Amniotic stem cell (primary cell): ENCODE data around the gene CACTIN.
"Not testable (repeated sequence)": the region's sequence is repeated elsewhere in the genome, so short reads cannot be mapped to it uniquely, and the experiment has no call there.

Experiments
- DNase-seq: peaks from one replicate; lab custom pipeline; 2025; lab: John Stamatoyannopoulos, UW

CACTIN gene

DNA sequence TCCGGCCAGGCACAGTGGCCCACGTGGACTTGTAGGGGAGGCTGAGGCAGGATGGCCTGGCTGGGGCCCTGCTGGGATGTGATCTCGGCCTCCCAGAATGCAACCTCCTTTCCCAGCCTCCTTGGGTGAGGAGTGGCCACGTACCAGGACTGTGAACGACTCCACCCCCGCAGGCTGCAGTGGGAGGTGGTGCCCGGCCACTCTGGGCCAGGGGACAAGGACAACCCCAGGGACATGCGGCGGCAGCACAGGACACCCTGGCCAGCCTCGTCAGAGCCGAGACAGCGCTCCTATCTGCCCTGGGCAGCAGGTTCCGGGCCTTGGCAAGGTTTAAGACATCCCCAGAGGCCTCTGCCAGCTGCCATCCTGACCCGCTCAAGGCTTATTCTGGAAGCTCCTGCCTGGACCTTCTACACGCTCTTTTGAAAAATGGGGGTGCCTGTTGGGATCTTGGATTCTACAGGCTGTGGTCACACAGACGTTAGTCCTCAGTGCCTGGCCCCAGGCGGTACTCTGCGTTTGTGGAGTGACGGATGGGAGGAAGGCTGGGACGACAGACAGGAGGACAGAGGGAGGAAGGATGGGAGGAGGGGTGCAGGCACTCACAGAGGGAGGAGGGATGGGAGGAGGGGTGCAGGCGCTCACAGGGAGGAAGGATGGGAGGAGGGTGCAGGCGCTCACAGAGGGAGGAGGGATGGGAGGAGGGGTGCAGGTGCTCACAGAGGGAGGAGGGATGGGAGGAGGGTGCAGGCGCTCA lies 19.9 kb upstream of the CACTIN start:
- no peak for DNase-seq

DNA sequence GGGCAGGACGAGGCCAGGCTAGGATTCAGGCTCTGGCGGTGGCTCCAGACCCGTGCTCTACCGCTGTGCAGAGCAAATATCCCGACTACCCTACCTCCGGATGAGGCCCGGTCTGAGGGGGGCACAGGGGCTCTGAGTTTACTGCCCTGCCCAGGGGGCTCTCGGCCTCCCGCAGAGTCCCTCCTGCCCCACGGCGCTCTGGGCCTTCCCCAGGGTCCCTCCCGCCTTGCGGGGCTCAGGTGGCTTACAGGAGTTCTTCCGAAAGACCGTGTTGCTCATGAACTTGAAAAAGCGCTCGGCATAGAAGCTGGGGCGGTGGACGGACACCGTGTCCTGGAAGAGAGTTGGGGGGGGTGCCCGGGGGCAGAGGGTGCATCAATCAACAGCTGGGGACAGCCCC lies 19.1 kb upstream of the CACTIN start:
- DNase-seq, result no peak

DNA sequence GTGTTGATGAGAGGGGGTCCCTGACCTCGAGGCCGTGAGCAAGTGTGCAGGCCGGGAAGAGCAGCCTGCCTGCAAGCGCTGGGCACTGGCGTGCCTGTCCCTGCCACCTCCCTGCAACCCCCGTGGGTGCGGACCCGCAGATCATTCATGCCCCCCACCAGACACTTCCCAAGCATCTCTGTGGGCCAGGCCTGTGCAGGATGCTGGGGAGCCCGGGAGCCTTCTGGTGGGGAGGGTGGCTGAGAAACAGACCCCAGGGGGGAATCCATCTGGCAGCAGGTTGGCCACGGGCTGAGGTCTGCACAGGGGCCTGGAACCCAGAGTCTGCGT lies 18.4 kb upstream of the CACTIN start:
- DNase-seq, result no peak

DNA sequence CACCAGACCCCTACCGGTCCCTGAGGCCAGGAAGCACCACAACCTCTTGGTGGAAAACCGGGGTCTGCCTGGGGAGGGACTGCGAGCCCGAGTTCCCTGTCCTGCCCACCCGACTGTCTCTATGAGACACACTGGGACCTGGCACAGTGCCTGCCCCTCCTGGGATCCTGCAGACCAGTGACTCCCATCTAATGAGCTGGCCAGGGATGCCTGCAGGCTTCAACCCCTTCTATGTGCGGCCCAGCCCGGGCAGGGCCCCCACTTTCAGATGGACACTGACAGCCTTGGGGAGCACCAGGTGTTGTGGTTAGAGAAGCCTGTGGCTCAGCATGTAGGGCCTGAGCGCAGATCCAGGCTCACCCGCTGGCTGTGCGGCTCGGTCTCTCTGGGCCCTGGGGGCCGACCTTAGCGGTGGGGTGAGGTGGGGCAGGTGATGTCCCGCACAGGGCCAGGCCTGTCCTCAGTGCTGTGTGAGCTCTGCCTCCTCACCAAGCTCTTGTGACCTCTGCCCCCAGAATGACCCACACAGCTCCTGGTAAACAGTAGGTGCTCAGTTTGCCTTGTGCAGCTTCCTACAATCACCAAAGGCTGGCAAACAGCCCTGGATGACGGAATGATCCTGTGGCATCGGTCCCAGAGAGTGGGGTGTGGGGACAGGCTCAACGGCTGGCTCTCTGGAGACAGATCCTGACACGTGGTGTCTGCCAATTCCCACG lies 17.9 kb upstream of the CACTIN start:
- no peak for DNase-seq

DNA sequence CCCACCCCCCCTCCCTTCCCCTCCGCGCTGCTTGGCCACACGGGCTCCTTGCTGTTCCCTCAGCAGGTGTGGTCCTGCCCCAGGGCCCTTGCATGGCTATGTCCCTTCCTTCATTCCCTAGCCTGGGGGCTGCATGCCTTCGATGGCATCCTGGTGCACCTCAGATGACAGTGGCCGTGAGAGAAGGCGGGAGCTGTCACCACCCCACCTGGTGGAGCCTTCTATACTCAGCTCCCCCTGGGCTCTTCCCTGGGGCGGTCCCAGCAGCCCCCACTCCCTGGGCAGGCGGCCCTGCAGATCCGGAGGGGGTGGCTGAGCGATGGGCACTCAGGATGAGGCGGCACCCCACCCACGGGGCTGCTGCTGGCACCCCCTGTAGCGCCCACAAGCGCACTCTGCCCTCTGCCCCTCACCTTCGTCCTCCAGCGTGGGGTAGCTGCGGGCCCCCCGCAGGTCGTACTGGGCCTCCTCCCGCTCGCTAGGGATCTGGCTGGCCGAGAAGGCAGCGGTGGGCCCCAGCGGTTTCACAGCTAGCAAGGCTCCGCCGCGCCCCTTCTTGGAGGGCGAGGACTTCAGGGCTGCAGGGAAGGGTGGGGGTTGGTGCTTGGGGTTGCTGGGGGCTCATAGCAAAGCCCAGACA lies 17.2 kb upstream of the CACTIN start:
- no peak for DNase-seq

DNA sequence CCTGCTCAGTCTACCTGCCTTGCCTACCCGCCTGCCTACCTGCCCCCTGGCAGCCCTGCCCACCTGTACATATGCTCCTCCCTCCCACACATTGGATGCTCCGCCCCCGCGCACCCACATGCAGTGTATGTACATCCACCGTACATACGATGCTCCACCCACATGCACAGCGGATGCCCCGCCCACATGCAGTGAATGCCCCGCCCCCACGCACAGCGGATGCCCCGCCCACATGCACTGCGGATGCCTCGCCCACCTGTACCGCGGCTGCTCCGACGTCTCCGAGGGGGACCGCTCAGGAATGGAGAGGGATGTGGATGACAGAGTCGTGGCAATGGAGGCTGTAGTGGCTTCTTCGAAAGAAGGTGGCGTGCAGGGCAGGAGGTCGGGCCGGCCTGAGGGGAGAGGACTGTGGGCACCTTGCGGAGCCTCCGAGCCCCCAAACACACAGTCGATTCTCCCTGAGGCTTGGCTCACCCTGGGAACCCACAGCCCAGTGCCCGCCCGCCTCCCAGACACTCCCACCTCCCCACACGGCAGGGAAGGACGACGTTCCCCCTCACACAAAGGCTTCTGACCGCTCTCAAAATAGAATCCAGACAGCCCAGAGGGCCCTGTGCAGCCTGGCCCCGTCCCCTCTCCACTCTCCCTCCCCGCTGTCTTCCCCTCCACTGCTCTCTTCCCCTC lies 16.5 kb upstream of the CACTIN start:
- no peak for DNase-seq

DNA sequence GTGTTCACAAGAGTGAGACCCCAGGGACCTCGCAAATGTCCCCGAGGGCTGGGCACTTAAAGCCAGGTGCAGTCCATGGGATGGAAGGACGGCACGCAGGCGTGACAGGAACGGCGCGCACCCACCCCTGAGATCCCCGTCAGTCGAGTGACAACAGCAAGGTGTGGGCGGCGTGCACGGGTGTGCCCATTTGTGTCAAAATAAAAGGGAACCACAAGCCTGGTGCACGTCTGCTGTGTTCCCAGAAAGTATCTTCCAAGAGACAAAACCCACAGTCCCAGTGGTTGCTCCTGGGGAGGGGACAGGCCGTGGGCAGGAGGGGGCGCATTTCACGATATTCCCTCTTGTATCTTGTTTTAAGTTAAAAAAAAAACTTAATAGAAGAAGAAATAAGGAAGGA lies 15.7 kb upstream of the CACTIN start:
- DNase-seq, result no peak

DNA sequence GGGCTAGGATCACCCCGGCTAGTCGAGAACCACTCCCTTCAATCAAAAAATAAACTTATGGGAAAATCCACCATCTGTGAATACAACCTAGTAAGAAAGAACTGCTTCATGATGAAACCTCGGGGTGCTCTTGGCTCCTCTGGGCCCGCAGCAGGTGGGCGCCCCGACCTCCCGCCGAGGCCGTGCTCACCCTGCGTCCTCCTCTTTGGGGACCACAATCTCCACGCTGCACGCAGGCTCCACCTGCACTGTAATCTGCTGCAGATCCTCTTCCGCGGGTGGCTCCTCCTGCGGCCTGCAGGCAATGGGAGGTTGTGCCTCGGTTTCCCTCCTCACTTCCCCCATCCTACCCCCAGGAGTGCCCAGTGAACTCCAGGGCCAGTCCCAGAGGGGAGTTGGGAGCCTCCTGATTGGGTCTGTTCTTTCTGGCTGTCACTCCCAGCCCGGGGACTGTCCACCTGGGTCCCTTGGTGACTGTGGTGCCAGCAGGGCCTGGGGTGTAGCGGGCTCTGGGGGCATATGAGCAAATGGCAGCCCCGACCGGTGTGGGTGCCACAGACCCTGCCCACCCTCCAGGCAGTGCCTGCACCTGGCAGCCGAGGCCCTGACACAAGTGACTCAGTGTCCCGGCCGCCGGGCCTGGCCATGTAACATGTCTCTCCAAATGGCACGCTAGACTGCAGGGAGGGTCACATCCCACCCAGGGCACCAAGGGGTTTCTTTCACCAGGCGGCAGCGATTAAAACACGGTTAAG lies 15.1 kb upstream of the CACTIN start:
- no peak for DNase-seq

DNA sequence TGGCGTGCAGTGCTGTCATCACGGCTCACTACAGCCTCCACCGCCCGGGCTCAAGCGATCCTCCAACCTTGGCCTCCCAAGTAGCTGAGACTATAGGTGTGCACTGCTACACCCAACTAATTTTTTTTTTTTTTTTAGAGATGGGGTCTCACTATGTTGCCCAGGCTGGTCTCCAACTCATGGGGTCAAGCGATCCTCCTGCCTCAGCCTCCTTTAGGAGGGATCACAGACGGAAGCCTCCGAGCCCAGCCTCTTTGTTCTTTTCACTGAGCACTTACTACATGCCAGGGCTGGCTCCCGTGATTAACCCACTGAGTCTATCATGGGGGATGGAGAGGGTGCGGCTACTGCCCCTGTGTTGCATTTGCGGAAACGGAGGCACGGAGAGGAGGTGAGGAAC lies 12.9 kb upstream of the CACTIN start:
- DNase-seq, result no peak

DNA sequence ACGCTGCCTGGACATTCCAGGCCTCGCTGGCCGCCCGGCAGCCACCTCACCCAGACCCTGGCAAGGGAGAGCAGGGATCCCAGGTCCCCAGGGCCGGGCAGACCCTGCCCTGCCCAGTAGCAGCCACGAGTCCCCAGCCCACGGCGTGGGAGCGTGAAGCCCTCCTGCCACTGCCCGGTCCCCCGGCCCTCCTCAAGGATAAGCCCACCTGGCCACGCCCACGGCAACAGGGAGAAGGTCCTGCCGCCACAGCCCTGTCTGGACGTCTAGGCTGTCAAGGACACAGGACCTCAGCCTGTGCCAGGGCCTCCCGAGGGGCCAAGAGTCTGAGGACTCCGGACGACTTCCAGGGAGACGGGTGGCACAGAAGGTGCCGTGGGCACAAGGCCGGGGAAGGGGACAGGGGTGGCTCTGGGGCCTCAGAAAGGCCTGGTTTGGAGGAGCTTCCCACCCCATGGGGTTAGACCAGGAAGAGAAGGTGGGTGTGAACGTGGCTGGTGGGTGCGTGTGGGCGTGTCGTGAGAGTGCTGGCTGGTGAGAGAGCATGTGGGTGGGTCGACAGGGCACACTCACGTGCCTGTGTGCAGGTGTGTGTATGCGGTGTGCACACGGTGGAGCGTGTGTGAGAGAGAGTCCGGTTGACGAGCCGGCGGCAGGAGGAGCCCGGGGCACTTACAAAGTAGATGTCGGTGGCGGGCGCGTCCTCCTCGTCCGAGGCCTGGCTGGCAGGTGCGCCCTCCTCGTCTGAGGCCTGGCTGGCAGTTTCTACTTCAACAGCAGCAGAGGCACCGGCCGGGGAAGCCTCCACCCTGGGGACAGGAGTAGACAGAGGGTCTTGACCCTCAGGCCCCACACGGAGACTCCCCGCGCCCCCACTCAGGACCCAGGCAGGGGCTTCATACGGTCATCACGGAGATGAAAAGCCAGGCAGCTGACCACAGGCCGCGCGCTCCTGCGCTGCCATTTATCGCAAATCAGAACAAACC lies 11.9 kb upstream of the CACTIN start:
- no peak for DNase-seq

DNA sequence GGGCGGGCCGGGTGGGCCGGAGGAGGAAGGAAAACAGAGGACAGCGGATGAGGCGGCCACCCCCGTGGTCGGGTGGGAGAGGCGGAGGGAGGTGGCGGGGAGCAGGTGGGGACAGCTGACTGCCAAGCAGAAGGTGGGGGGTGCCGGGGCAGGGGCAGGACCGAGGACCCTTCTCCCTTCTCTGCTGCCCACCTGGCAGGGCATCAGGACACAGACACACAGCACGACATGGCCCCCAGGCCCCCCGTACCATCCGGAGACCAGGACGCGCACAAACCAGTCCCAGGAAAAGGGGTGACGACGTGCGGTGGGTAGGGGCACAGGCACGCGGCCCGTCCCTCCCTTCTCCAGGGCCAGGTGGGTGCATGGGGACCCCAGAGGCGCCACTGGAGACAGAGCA lies 11.0 kb upstream of the CACTIN start:
- DNase-seq, result no peak

DNA sequence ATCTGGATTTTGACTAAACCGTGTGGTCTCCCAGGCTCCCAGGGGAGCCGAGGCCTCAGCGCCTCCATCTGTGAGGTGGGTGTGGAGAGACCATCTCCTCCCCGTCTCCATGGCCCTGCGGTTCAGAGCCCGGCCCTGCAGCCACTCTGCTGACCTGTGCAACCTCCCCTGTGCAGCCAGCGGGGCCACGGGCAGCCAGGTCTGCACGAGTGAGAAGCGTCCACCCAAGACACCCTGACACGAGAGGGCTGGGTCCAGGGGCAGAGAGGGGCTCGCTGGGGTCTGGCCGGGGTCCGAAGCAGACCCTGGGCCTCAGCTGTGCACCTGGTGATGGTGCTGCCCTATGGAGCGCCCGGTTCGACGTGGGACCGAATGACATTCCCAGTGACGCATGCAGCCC lies 10.4 kb upstream of the CACTIN start:
- no peak for DNase-seq

DNA sequence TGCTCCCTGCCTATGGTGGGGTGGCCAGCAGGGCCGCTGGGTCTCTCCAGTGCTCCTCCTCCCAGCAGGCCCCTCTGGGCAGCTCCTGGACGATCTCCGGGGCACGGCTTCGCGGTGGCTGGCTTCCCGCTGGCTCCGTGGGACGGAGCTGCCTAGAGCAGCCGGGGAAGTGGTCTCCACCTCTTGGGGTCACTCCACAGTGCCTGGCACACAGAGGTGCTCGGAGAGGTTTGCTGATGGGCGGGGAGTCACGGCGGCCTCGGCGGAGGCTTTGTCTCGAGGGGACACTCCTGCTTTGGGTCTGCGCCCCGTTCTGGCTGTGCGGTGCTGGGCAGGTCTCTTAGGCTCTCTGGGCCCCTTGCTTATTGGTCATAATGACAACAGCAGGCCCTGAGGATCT lies 9.9 kb upstream of the CACTIN start:
- no peak for DNase-seq

DNA sequence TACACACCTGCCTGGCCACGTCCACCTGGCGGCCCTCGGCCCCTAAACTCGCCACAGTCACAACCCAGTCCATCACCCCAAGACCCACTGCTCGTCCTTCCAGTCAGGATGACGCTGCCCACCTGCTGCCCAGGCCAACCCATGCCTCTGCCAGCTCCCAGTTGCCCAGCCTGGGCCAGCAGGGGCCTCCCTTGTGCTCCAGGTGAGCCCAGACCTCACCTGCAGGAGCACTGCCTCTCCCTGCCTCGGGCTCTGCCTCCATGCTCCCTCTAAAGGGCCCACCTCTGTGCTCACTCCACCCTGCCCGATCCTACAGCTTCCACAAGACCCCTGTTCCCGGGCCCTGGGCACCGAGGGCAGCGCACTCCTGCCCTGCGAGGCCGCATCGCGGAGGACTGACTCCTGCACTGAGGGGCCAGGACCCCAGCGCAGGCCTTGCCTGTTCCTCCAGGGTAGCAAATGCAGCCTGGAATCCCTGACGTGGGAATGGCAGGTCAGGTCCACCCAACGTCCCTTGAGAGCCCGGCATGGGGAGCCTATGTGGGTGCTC lies 8.0 kb upstream of the CACTIN start:
- DNase-seq, result no peak

DNA sequence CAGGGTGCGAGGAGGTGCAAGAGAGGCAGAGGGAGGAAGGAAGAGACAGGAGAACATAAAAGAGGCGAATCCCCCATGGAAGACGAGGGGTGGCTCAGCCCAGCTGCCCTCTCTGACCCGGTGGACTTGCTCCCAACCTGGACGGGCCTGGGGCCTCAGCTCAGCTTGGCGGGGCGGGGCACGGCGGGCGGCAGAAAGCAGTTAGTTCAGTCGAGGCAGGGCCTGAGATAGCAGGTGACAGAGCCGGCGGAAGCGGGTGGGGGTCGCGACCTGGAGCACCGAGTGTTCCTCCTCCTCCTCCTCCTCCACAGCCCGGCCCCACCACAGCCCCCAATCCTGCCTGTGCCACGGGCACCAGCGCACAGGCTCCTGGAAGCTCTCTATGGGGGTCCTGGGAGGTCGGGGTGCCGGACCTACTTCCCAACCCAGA lies 7.0 kb upstream of the CACTIN start:
- no peak for DNase-seq

DNA sequence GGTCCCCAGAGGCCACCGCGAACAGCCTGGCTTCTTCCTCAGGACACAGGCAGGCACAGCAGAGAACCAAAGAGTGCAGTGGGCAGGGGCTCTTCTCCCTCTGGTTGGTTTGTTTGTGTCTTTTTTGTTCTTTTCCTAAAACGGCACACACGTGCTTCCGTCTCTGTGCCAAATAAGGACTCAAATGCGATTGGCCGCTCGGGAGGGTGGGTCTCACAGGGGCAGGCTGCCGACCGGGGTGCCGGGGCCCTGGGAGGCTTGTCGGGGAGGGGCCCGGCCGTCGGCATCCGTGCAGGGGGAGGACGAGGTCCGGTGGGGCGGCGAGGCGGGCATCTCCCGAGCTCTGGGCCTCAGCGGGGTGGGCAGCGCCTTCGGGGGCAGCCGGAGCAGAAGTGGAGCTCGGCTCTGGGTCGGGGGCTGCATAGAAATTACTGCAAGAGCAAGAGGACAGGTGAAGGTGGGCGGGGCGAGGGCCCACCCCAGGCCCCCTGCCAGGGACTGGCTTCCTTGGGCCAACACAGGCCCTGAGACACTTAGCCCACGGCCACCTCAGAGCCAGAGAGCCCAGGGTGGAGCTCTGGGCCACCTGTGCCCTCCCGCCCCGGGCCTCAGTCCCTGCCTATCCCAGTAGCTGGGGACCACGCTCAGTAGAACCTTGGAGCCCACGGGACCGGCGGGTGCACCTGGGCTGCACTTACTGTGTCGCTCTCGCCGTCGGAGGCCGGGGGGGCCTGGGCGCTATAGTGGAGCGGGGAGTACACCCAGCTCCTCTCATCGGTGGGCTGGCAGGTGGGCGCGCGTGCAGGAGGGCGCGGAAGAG lies 6.4 kb upstream of the CACTIN start:
- no peak for DNase-seq

DNA sequence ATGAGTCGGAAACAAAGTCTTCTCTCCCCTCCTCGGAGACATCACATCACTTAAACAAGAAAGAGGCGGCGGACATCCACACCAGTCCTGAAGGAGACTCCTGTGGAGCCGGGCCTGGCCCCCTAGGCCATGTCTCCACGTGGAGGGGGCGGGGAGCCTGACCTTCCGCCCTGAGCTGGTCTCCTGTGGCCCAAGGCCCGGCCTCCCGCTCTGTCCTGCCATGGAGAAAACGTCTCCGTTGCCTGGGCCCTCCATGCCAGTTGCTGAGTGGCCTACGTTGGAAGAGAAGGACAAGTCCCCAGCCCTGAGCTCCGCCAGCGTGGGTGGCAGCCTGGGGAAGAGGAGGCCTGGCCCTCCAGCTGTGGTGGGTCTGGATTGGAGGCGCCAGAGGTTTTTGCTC lies 5.5 kb upstream of the CACTIN start:
- no peak for DNase-seq

DNA sequence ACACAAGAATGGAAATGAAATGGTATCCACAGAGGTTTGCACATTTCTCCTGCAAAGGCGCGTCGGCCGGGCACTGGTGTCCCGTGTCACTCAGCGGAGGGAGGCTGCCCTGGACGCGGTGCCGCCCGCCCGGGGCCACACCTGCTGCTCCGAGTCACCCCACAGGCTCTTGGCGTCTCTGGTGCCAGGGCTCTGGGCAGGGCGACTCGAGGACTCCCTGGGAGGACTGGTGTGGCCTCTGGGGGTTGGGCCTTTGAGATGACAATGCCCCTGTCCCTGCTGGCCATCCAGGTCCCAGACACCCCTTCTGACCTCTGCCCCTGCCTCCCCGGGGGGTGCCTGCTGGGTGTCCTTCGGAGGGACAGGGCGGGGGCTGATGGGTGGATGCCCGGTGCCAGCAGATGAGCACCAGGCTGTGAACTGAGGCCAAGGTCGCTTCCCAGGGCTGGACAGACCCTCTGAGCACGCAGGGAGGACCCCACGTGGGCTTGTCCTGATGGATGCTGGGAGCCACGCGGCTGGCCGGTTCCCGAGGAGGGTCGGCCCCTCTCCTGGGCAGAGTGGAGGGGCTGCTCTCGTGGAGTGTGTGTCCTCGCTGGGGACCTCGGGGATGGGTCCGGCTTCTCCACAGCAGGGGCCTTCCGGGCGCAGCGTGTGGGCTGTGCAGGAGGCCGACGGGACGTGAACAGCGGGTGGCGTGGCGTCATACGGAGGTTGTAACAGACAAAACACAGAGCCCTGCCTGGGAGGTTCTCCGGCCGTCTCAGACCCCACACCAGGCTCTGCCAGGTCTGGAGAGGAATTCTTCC lies 4.7 kb upstream of the CACTIN start:
- DNase-seq, result no peak

DNA sequence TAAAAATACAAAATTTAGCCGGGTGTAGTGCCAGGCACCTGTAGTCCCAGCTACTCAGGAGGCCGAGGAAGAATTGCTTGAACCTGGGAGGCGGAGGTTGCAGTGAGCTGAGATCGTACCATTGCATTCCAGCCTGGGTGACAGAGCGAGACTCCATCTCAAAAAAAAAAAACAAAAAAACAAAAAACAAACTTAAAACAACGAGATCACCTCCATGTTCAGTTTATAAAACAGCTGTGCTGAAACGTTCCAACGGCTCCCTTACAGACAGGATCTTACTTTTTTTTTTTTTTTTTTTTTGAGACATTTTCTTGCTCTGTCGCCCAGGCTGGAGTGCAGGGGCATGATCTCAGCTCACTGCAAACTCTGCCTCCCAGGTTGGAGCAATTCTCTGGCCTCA lies 2.2 kb upstream of the CACTIN start:
- DNase-seq, result not testable (repeated sequence)
